Left ventricle myocardium superior (tissue), 1 donor: ENCODE results near the gene DNMT3B. TPM values are rescaled to one million over a fixed set of nuclear protein-coding genes. Genes with fewer than 3 reads are reported as not detected.
"Not testable (repeated sequence)": the region's sequence is repeated elsewhere in the genome, so short reads cannot be mapped to it uniquely, and the experiment has no call there.

ENCODE experiments used
- ATAC-seq: fragments of 200-7000 bp; cut with Tn5 transposase; one replicate; pipeline ENCODE4 v1.9.1; 2020; ENCODE audit warnings: mild to moderate bottlenecking, moderate library complexity
- DNase-seq: peaks from one replicate; pipeline ENCODE4 v3.0.0-alpha.2; 2020
- intact Hi-C: fragments of 100-400 bp; cut with micrococcal nuclease; formaldehyde crosslinking; loops from one replicate; pipeline ENCODE4 v1.11.0; 2022
- total RNA-seq: library from RNA; stranded (reverse); fragmentation: NEBNext Ultra II Directional; extraction: Animal tissue kit (Norgen Biotek cat#: 25700); gene quantifications from one replicate; pipeline ENCODE4 v1.2.1, GENCODE V29; 2021
- donor health status: DM: no; HTN: yes; CAD: no; lungs with severe emphysema.

Gene DNMT3B
- total RNA-seq, 1 donor from 2014 or later, result 0.50 TPM

DNA sequence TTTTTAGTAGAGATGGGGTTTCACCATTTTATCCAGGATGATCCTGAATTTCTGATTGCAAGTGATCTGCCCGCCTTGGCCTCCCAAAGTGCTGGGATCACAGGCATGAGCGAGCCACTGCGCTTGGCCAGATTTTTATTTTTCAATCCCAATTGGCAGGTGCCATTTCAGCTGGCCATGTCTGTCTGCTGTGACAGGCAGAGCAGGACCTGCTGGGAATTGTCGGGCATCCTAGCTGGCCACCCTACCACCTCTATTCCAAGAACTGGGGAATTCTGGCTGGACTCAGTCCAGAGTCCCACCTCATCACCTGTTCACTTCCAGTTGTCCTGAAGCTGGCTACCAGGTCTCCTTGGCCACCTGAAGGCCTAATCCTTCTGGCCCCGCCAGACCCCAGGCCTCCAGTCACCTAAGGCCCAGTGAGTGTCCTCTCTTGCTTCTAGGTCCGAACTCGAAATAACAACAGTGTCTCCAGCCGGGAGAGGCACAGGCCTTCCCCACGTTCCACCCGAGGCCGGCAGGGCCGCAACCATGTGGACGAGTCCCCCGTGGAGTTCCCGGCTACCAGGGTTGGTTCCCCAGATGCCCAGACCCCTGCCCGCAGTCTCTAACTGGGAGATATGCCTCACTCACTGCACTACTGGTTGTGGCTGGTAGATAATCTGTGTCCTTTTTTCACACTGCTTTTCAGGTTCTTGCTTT is 24.0 kb downstream of the DNMT3B start:
- no peak for ATAC-seq
- DNase-seq, result no peak
- intact Hi-C loops, result no loop called here

DNA sequence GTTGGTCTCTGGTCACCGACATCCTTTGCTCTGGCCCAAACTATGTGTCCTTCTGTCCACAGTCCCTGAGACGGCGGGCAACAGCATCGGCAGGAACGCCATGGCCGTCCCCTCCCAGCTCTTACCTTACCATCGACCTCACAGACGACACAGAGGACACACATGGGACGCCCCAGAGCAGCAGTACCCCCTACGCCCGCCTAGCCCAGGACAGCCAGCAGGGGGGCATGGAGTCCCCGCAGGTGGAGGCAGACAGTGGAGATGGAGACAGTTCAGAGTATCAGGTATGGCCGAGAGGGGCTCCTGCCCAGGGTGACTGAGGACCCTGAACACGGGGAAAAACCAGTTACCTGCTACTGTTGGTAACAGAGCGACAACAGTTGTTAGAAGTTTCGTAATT is 25.0 kb downstream of the DNMT3B start:
- intact Hi-C loops, result no loop called here
- DNase-seq (no peak), ATAC-seq (no peak)

DNA sequence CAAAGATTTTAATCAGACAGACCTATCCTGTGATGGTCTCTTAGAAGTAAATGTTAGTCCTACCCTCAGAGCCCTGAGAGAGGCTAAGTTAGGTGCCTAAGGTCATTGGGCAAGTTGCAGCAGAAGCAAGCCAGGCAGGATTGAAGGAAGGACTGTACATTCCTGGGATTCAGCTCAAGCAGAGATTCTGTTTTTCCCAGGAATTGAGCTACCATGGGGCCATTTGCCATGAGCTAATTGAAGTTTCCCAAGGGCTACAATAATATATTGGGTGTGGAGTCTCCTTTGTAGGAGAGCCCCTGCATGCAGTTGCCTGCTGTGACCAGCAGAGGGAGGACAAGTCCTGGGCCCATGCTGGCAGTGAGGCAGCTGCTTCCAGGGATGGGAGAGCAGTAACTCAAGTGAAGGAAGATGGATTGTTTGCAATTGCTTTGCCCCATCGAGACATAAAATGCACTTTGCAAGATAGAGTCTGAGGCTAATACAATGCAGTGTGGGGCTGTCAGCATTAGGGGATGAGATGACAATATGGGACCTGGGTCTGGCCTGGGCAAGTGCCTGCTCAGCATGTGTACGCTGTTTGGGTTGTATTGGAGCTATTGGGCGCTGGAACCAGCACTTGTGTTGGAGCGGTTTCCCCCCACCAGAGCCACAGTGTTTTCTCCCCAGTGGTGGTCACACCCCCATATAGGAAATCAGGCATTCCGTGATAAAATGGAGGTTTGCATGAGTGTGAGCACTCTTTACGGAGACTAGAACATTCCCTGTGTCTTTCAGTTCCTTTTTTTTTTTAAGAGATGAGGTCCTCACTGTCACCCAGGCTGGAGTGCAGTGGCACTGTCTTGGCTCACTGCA is 27.9 kb downstream of the DNMT3B start:
- intact Hi-C loops, result no loop called here
- ATAC-seq, result peak; percentile 92

DNA sequence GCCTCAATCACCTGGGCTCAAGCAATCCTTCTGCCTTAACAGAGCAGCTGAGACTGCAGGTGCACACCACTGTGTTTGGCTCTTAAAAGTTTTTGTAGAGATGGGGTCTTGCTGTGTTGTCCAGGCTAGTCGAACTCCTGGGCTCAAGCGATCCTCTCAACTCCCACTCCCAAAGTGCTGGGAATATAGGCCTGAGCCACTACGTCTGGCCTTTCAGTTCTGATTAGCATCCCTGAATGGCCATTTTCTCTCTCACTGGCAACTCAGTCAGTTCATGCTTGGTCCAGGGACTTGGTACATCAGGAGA is 28.5 kb downstream of the DNMT3B start:
- DNase-seq (no peak), ATAC-seq (no peak)
- intact Hi-C loops, result no loop called here

More for the DNA sequence above, 27.9 kb downstream of the DNMT3B start:
- DNase-seq, result peak; percentile 82

DNA sequence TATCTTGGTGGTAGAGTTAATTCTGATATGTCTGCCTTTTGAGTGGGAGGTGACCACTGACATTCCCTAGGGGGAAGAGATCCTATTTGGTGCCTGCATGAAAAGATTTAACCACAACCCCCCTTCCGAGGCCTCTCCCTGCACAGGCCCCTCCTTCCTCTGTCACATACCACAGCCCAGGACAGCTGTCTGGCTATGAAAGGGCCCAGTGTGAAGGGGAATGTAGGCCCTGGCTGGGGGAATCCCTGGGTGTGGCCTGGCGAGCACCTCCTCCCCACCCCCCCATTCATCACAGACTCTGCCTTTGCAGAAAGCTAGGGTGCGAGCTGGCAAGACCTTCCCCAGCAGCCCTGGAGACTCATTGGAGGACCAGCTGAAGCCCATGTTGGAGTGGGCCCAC is 30.1 kb downstream of the DNMT3B start:
- peak; percentile 70 for ATAC-seq
- DNase-seq, result no peak
- intact Hi-C loops, result no loop called here

DNA sequence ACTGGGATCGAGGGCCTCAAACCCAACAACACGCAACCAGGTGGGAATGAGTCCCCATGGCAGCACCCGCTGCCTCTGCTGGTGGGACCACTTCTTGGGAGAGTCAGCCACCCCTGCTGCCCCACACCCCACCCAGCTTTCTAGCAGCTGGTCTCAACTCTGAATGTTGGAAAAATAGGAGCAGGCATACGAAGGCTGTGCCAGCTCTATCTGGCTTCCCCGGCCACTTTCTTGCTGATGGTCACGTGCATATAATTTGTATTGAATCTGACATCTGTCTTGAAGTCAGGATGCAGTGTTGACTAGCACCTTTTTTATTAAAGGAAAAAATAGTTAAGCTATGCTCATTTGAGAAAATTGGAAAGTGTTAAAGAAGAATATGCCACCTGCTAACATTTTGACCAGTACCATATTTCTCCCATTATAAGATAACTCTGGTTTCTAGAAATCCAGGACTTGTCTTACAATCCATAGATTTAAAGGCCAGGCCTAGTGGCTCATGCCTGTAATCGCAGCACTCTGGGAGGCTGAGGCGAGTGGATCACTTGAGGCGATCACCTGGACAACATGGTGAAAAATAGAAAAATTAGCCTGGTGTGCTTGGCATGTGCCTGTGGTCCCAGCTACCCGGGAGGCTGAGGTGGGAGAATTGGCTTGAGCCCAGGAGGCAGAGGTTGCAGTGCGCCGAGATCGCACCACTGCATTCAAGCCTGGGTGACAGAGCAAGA is 30.7 kb downstream of the DNMT3B start:
- DNase-seq (no peak), ATAC-seq (no peak)
- intact Hi-C loops, result no loop called here

DNA sequence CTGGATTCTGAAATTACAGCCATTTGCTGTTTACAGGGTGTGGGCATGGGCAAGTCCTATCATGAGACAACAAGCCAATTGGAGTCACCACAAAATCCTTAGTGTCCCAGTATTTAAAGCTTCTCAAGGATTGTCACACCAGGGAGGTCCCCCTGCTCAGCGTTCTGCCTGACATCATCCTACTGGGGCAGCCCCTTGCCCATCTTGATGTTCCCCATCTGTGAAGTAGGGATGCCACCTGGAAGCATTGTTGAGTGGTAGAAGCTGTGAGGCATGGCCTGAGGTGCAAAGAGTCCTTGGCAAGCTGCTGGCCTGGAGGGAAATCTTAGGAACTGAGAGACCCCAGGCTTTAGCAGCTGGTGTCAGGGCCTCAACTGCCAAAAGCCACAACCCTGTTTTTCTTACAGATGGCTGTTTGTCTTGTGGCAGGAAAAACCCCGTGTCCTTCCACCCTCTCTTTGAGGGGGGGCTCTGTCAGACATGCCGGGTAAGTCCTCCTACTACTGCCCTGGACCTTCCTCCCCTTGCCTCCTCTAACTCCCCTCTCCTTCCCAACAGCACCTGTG is 34.3 kb downstream of the DNMT3B start:
- DNase-seq (no peak), ATAC-seq (no peak)
- intact Hi-C loops, result no loop called here

DNA sequence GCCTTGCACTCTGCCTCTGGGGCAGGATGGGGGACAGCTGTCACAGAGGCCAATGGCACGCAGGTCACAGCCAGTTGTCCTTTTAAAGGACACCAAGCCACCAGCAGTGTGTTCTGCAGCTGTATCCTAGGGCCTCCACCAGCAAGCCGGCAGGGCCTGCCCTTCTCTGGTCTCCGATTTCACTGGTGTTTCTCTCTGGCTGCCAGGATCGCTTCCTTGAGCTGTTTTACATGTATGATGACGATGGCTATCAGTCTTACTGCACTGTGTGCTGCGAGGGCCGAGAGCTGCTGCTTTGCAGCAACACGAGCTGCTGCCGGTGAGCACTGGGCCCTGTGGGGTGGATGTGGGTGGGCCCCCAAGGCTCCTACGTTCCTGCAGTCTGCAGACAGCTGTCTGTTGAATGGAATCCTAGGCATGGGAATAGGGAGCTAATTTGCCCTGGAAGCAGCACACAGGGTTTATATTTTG is 34.8 kb downstream of the DNMT3B start:
- no peak for ATAC-seq

DNA sequence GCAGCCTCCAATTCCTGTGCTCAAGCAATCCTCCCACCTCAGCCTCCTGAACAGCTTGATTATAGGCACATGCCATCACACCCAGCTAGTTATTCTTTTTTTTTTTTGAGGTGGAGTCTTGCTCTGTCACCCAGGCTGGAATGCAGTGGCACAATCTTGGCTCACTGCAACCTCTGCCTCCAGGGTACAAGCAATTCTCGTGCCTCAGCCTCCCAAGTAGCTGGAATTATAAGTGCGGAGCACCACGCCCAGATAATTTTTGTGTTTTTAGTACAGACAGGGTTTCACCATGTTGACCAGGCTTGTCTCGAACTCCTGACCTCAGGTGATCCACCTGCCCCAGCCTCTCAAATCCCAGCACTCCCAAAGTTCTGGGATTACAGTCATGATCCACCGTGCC is 35.4 kb downstream of the DNMT3B start:
- DNase-seq, ATAC-seq, intact Hi-C loops: not testable (repeated sequence)

More for the DNA sequence above, 34.8 kb downstream of the DNMT3B start:
- intact Hi-C loops, result no loop called here
- DNase-seq, result no peak

DNA sequence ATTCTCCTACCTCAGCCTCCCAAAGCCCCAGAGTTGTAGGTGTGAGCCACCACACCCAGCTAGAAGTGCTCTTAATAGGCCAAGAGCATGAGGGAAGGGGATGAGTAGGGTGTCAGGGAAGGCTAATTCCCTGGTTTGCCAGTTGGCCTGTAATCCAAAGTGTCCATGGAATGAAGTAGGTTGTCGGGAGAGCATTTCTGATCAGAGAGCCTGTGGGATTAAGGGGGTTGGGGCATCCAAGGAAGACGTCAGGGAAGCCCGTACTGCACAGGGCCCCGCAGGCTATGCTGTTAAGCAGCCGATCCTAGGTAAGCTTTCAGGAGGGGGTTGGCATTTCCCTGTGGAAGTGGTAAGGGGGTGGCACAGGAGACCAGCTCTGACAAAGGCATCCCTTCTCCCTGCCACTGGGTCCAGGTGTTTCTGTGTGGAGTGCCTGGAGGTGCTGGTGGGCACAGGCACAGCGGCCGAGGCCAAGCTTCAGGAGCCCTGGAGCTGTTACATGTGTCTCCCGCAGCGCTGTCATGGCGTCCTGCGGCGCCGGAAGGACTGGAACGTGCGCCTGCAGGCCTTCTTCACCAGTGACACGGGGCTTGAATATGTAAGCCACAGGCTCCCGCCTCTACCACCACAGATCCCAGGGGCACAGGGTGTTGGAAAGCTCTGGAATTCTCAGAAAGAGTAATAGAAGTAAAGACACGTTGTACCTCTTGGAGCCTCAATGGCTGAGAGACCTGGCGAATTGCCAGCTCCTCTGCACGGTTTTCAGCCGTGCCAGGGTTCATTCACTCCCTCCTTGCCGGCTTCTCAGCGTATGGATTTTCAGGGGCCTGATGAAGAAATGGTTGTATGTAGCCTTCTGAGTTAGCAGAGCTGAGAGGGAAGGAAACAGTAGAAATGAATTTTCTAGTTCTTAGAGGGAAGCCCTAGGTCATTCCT is 36.1 kb downstream of the DNMT3B start:
- intact Hi-C loops, result no loop called here
- DNase-seq (no peak), ATAC-seq (no peak)

DNA sequence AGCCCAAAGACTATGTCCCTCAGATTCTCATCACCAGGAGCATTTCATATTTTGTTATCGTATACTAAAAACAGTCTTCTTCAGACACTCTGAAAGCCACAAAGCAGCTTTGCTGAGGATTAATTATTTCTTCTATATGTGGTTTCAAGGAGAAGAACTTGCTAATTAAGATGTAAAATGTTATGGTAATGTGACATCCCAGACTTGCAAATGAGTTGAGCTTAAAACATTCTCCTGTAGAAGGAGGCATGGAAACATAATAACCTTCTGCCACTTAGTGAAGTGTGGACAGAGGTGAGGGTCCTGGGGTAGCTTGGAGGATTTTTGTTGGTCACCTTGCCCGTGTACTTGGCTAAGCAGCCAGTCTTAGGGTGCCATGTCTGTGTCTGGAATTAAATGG is 40.9 kb downstream of the DNMT3B start:
- no peak for ATAC-seq
- DNase-seq, result no peak
- intact Hi-C loops, result no loop called here

DNA sequence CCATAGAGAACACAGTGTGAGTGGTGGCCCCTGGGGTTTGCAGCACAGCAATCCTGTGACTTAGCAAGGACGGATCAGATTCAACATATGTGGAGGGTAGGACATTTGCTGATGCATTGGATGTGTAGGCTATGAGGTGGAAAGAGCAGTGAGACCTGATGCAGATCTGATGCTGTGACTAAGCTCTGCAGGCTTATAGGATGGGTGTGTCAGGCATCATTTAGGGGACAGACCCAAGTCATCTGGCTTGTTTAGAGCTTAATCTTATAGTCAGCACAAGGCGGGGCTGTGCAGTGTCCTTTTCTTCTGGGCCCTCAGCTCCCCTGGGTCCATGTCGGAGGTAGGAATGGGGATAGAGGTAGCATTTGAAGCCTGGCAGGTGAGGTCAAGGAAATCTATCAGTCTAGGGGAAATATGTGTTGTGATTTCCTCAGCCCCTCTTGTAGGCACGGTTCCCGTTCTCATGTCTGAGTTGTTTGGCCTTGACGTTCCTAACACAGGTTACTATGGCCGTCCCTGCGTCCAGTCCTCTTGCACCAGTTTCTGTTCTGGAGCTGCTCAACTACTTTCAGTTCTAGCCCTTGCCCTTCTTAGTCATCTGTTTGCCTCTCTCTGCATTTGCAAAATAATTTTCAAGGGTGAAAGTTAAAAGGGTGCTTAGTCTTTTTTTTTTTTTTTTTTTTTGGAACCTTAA is 42.0 kb downstream of the DNMT3B start:
- intact Hi-C loops, result no loop called here
- no peak for DNase-seq
- no peak for ATAC-seq

DNA sequence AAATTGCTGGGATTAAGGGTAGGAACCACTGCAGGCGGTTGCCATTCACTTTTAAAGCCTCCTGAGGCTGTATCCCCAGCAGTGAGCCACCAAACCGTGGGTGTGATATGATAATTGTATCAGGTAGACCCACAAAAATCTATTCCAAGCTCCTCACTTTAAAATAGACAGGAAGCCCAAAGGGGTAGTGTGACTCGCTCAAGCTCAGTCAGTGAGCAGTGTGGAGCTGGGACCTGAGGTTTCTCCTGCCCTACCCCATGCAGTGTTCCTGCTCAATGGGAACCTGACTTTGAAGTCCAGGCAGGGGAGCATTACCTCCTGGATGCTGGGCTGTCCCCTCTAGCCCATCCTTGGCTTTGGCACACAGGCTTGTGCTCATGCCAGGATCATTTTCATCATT is 42.6 kb downstream of the DNMT3B start:
- intact Hi-C loops, result no loop called here
- DNase-seq (no peak), ATAC-seq (no peak)

DNA sequence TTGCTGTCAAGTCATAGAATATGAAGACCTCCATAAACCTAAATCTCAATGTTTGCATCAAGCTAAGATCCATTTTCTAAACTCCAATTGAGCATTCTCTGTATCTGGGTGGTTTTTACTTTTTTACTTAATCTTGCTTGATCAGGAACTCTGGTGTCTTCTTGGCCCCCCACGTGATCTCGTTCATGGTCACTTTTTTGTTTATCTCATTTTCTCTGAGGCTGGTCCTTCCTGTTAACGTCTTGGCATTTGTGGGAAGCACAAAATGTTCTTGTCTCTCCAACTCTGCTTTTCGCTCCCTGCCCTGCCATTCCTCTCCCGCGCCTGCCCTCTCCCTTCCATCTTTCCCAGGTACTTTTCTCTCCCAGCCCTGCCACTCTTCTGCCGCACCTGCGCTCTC is 43.5 kb downstream of the DNMT3B start:
- ATAC-seq (no peak), DNase-seq (no peak)
- intact Hi-C loops, result no loop called here

DNA sequence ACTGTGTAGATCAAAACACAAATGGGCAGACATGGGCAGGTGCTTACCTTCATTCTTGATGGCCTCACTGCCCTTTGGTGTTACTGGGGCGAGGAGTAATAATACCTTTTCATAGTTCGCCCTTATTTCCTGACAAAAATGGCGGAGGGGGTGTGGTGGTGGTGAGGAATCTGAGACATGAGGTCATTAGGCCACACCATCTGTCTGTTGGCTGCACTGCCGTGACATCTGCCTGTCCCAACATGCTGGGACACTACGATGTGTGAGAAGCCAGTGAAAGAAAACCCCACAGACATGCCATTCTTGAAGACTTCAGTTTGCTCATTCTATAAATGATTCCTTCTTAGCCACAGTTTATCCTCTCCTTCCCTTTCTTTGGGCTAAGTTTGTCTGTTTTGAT is 44.2 kb downstream of the DNMT3B start:
- no peak for DNase-seq
- ATAC-seq, result no peak
- intact Hi-C loops, result no loop called here

DNA sequence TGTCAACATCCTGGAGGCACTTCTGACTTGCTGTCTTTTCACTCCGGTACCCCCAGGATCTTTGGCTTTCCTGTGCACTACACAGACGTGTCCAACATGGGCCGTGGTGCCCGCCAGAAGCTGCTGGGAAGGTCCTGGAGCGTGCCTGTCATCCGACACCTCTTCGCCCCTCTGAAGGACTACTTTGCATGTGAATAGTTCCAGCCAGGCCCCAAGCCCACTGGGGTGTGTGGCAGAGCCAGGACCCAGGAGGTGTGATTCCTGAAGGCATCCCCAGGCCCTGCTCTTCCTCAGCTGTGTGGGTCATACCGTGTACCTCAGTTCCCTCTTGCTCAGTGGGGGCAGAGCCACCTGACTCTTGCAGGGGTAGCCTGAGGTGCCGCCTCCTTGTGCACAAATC is 45.5 kb downstream of the DNMT3B start:
- intact Hi-C loops, result no loop called here
- ATAC-seq (no peak), DNase-seq (no peak)

DNA sequence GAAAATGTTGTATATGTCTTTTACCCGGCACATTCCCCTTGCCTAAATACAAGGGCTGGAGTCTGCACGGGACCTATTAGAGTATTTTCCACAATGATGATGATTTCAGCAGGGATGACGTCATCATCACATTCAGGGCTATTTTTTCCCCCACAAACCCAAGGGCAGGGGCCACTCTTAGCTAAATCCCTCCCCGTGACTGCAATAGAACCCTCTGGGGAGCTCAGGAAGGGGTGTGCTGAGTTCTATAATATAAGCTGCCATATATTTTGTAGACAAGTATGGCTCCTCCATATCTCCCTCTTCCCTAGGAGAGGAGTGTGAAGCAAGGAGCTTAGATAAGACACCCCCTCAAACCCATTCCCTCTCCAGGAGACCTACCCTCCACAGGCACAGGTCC is 46.3 kb downstream of the DNMT3B start:
- ATAC-seq, result no peak
- intact Hi-C loops, result no loop called here

DNA sequence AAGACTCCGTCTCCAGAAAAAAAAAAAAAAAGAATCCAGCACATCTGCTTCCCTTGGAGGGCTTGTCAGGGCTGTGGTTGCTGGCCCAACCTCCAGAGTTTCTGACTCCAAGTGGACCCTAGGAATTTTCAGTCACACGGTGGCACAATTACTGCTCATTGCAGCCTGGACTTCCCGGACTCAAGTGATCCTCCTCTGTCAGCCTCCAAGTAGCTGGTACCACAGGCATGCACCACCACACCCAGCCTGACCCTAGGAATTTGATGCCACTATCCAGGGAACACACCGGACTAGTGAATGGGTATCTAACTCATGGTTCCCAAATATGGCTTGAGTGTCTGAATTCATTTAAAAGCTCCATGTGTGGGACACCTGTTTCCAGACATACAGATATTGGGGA is 47.7 kb downstream of the DNMT3B start:
- intact Hi-C loops, result no loop called here
- ATAC-seq (no peak), DNase-seq (no peak)

More for the DNA sequence above, 46.3 kb downstream of the DNMT3B start:
- no peak for DNase-seq
